CD4-positive, alpha-beta T cell treated with Interleukin-15 for 4 hours (primary cell): ENCODE results near the gene HMGB4.

ENCODE experiments used
- DNase-seq: peaks from one replicate; pipeline ENCODE4 v3.0.0-alpha.2; 2020; ENCODE audit warnings: low spot score

HMGB4 gene

GRCh38 chr1:33863779-33864178 is at the start of gene HMGB4:
TSS of gene HMGB4 (plus strand) at chr1:33864079. CDS start at chr1:33864192, 113 bp downstream.
- DNase-seq = no peak

GRCh38 chr1:33814166-33814565 is 49.7 kb upstream of the HMGB4 start:
- no peak for DNase-seq

GRCh38 chr1:33815061-33815460 is 48.8 kb upstream of the HMGB4 start:
- DNase-seq = no peak

GRCh38 chr1:33818071-33818470 is 45.8 kb upstream of the HMGB4 start:
- DNase-seq = no peak

GRCh38 chr1:33819290-33819912 is 44.5 kb upstream of the HMGB4 start:
- no peak for DNase-seq

- DNase-seq = no peak
Measured at GRCh38 chr1:33819913-33820311, 44.0 kb upstream of the HMGB4 start.

GRCh38 chr1:33820804-33821203 is 43.1 kb upstream of the HMGB4 start:
- no peak for DNase-seq

- no peak for DNase-seq
Measured at GRCh38 chr1:33821291-33821690, 42.6 kb upstream of the HMGB4 start.

GRCh38 chr1:33822396-33822795 is 41.5 kb upstream of the HMGB4 start:
- DNase-seq = no peak

- DNase-seq = no peak
Measured at GRCh38 chr1:33823401-33823800, 40.5 kb upstream of the HMGB4 start.

- DNase-seq = no peak
Measured at GRCh38 chr1:33823830-33824229, 40.0 kb upstream of the HMGB4 start.

- DNase-seq = no peak
Measured at GRCh38 chr1:33824321-33824720, 39.6 kb upstream of the HMGB4 start.

GRCh38 chr1:33824971-33825370 is 38.9 kb upstream of the HMGB4 start:
- no peak for DNase-seq

- no peak for DNase-seq
Measured at GRCh38 chr1:33825506-33825905, 38.4 kb upstream of the HMGB4 start.

GRCh38 chr1:33826311-33826710 is 37.6 kb upstream of the HMGB4 start:
- no peak for DNase-seq

GRCh38 chr1:33826711-33827110 is 37.2 kb upstream of the HMGB4 start:
- DNase-seq = no peak

GRCh38 chr1:33828059-33828458 is 35.8 kb upstream of the HMGB4 start:
- no peak for DNase-seq

- DNase-seq = no peak
Measured at GRCh38 chr1:33828654-33829053, 35.2 kb upstream of the HMGB4 start.

- DNase-seq = no peak
Measured at GRCh38 chr1:33836911-33837310, 27.0 kb upstream of the HMGB4 start.

GRCh38 chr1:33837635-33838034 is 26.2 kb upstream of the HMGB4 start:
- DNase-seq = no peak

- DNase-seq = no peak
Measured at GRCh38 chr1:33841494-33841893, 22.4 kb upstream of the HMGB4 start.

GRCh38 chr1:33842348-33842747 is 21.5 kb upstream of the HMGB4 start:
- no peak for DNase-seq

- no peak for DNase-seq
Measured at GRCh38 chr1:33844166-33844565, 19.7 kb upstream of the HMGB4 start.

GRCh38 chr1:33846861-33847260 is 17.0 kb upstream of the HMGB4 start:
- DNase-seq = no peak
